H9 (cell line): ENCODE results near the gene CEP152. TPM values are rescaled to one million over a fixed set of nuclear protein-coding genes. Genes with fewer than 3 reads are reported as not detected.

Experiments
- DNase-seq: peaks from one replicate; pipeline ENCODE4 v3.0.0-alpha.2; 2017
- H2AFZ ChIP-seq: one replicate; pipeline ENCODE4 v1.6.1; 2013; ENCODE audit warnings: mild to moderate bottlenecking, low read length, control low read depth, moderate library complexity
- H2AK5ac ChIP-seq: 2 replicates; pipeline ENCODE4 v1.6.1; 2013; ENCODE audit warnings: low read length, control low read depth, mixed read lengths; ENCODE audit not compliant: insufficient read length
- H2BK120ac ChIP-seq: one replicate; pipeline ENCODE4 v1.6.1; 2013; ENCODE audit warnings: low read depth, mild to moderate bottlenecking, low read length, control low read depth, inconsistent platforms; ENCODE audit not compliant: poor library complexity, severe bottlenecking
- H2BK12ac ChIP-seq: 2 replicates; pipeline ENCODE4 v1.6.1; 2013; ENCODE audit warnings: low read length, control low read depth, mixed read lengths, low read depth; ENCODE audit not compliant: insufficient read length
- H2BK15ac ChIP-seq: 2 replicates; pipeline ENCODE4 v1.6.1; 2013; ENCODE audit warnings: low read depth, low read length, control low read depth
- H2BK20ac ChIP-seq: one replicate; pipeline ENCODE4 v1.6.1; 2013; ENCODE audit warnings: low read depth, mild to moderate bottlenecking, low read length, control low read depth, inconsistent platforms; ENCODE audit not compliant: poor library complexity, severe bottlenecking
- H2BK5ac ChIP-seq: 2 replicates; pipeline ENCODE4 v1.6.1; 2013; ENCODE audit warnings: low read length, control low read depth, mixed read lengths; ENCODE audit not compliant: insufficient read length
- H3K14ac ChIP-seq: 2 replicates; pipeline ENCODE4 v1.6.1; 2013; ENCODE audit warnings: low read length, control low read depth; ENCODE audit not compliant: insufficient read depth
- H3K18ac ChIP-seq: 2 replicates; pipeline ENCODE4 v1.6.1; 2013; ENCODE audit warnings: low read depth, mild to moderate bottlenecking, mixed read lengths, low read length, control low read depth; ENCODE audit not compliant: insufficient read length
- H3K23ac ChIP-seq: 2 replicates; pipeline ENCODE4 v1.6.1; 2013; ENCODE audit warnings: low read length, control low read depth, mixed read lengths, low read depth; ENCODE audit not compliant: insufficient read length
- H3K23me2 ChIP-seq: 2 replicates; pipeline ENCODE4 v1.6.1; 2013; ENCODE audit warnings: low read depth, mild to moderate bottlenecking, mixed read lengths, low read length, control low read depth; ENCODE audit not compliant: insufficient read length, poor library complexity, severe bottlenecking
- H3K27ac ChIP-seq: 2 replicates; pipeline ENCODE4 v1.5.1; 2013; ENCODE audit warnings: low read length, control low read depth, mixed read lengths, low read depth; ENCODE audit not compliant: insufficient read length
- H3K27me3 ChIP-seq: 2 replicates; pipeline ENCODE4 v1.6.1; 2013; ENCODE audit warnings: low read length, control low read depth, inconsistent platforms; ENCODE audit not compliant: insufficient read depth
- H3K4ac ChIP-seq: 2 replicates; pipeline ENCODE4 v1.6.1; 2013; ENCODE audit warnings: low read depth, mild to moderate bottlenecking, control low read depth, inconsistent platforms, low read length, moderate library complexity
- H3K4me1 ChIP-seq: 2 replicates; pipeline ENCODE4 v1.6.1; 2013; ENCODE audit warnings: low read length, control low read depth, inconsistent platforms; ENCODE audit not compliant: insufficient read depth
- H3K4me2 ChIP-seq: 2 replicates; pipeline ENCODE4 v1.6.1; 2013; ENCODE audit warnings: low read length, control low read depth, mixed read lengths; ENCODE audit not compliant: insufficient read length, insufficient read depth
- H3K56ac ChIP-seq: 2 replicates; pipeline ENCODE4 v1.6.1; 2013; ENCODE audit warnings: low read depth, mild to moderate bottlenecking, mixed read lengths, low read length, control low read depth; ENCODE audit not compliant: insufficient read length
- H3K79me1 ChIP-seq: 2 replicates; pipeline ENCODE4 v1.6.1; 2013; ENCODE audit warnings: low read depth, mild to moderate bottlenecking, moderate library complexity, low read length, control low read depth, inconsistent platforms; ENCODE audit not compliant: insufficient read depth, poor library complexity, severe bottlenecking
- H3K79me2 ChIP-seq: 2 replicates; pipeline ENCODE4 v1.6.1; 2013; ENCODE audit warnings: low read length, control low read depth, inconsistent platforms; ENCODE audit not compliant: insufficient read depth
- H3K9ac ChIP-seq: 2 replicates; pipeline ENCODE4 v1.6.1; 2013; ENCODE audit warnings: low read length, control low read depth, mixed read lengths; ENCODE audit not compliant: insufficient read length; ENCODE audit errors: extremely low read depth
- H3K9me3 ChIP-seq: one replicate; pipeline ENCODE4 v1.6.1; 2013; ENCODE audit warnings: low read depth, low read length, inconsistent platforms; ENCODE audit not compliant: control insufficient read depth
- H3T11ph ChIP-seq: one replicate; pipeline ENCODE4 v1.6.1; 2013; ENCODE audit warnings: mild to moderate bottlenecking, low read length, control low read depth, inconsistent platforms
- H4K20me1 ChIP-seq: one replicate; pipeline ENCODE4 v1.6.1; 2013; ENCODE audit not compliant: control insufficient read depth, insufficient read length, insufficient read depth
- H4K5ac ChIP-seq: 2 replicates; pipeline ENCODE4 v1.6.1; 2013; ENCODE audit warnings: low read depth, mild to moderate bottlenecking, mixed read lengths, low read length, control low read depth; ENCODE audit not compliant: insufficient read length
- H4K8ac ChIP-seq: replicated peaks from 2 replicates; pipeline ENCODE4 v1.6.1; 2013; ENCODE audit warnings: low read length, control low read depth, mixed read lengths, low read depth; ENCODE audit not compliant: insufficient read length
- H4K91ac ChIP-seq: 2 replicates; pipeline ENCODE4 v1.6.1; 2013; ENCODE audit warnings: low read depth, mild to moderate bottlenecking, moderate library complexity, mixed read lengths, low read length, control low read depth; ENCODE audit not compliant: insufficient read length
- H3K27ac Mint-ChIP-seq, 3 experiments: 2 replicates in 2 of 3; 3 replicates in 1 of 3; pipeline ENCODE4 v1.8.0; 2020 to 2021; ENCODE audit warnings: mixed read lengths in 3 of 3, mild to moderate bottlenecking in 1 of 3, moderate library complexity in 1 of 3
- H3K27me3 Mint-ChIP-seq: 2 replicates; pipeline ENCODE4 v1.8.0; 2021; ENCODE audit warnings: low read depth, mild to moderate bottlenecking, moderate library complexity, mixed read lengths
- H3K36me3 Mint-ChIP-seq, 3 experiments: 2 replicates in 2 of 3; 3 replicates in 1 of 3; pipeline ENCODE4 v1.8.0; 2020 to 2021; ENCODE audit warnings: low read depth in 3 of 3, mixed read lengths in 3 of 3; ENCODE audit not compliant: insufficient read depth in 1 of 3
- H3K4me1 Mint-ChIP-seq, 2 experiments: 2 replicates each; pipeline ENCODE4 v1.8.0; 2020; ENCODE audit warnings: mixed read lengths in 2 of 2
- H3K4me3 Mint-ChIP-seq, 2 experiments: 2 replicates in 1 of 2; 3 replicates in 1 of 2; pipeline ENCODE4 v1.8.0; 2020 to 2021; ENCODE audit warnings: mild to moderate bottlenecking in 2 of 2, mixed read lengths in 2 of 2, moderate library complexity in 1 of 2
- H3K9me3 Mint-ChIP-seq, 2 experiments: 2 replicates in 1 of 2; 3 replicates in 1 of 2; pipeline ENCODE4 v1.8.0; 2020; ENCODE audit warnings: mild to moderate bottlenecking in 2 of 2, mixed read lengths in 2 of 2, moderate library complexity in 1 of 2
- CTCF ChIP-seq: fragments of 200-600 bp; sonication (generic); conservative IDR thresholded peaks from 3 replicates; pipeline ENCODE4 v1.8.0; 2021; ENCODE audit warnings: antibody characterized with exemption, mild to moderate bottlenecking
- WGBS: extraction: QIAGEN DNeasy Blood & Tissue Kit; methylation state at CpG from one replicate; pipeline ENCODE4 v1.1.7; 2013; ENCODE audit warnings: missing lambda C conversion rate, low lambda C conversion rate, mixed read lengths; ENCODE audit not compliant: insufficient read length; ENCODE audit errors: extremely low coverage; 5-methylcytosine and 5-hydroxymethylcytosine counted together
- total RNA-seq: library from RNA; stranded (reverse); gene quantifications from 2 replicates; pipeline ENCODE4 v1.2.1, GENCODE V29; 2021

The CEP152 gene
- total RNA-seq, 1 experiment from 2014 or later: 10.9 TPM

- Histone ChIP-seq H2BK120ac (no peak overlapping the region), H3K27ac (no peak overlapping the region), H4K91ac (no peak overlapping the region), H2AK5ac (no peak overlapping the region), H3K79me2 (no peaks in the 10 kb centered on the region), H4K8ac (no peak overlapping the region), H2BK5ac (no peak overlapping the region), H3K14ac (no peak overlapping the region), H2AFZ (no peak overlapping the region), H3K23me2 (no peaks in the 10 kb centered on the region), H2BK12ac (no peak overlapping the region), H3K4me2 (no peak overlapping the region), H3K79me1 (no peaks in the 10 kb centered on the region), H3K27me3 (no peaks in the 10 kb centered on the region), H3K18ac (no peak overlapping the region), H2BK20ac (no peak overlapping the region), H3K9ac (no peak overlapping the region), H3K4me1 (no peaks in the 10 kb centered on the region), H3K23ac (no peak overlapping the region), H4K5ac (no peak overlapping the region), H3K9me3 (no peaks in the 10 kb centered on the region), H4K20me1 (no peaks in the 10 kb centered on the region), H3K56ac (no peak overlapping the region), H3T11ph (no peak overlapping the region), H2BK15ac (no peak overlapping the region), H3K4ac (no peak overlapping the region)
- Mint-ChIP-seq H3K27me3 (no peaks in the 10 kb centered on the region), H3K9me3 (no peaks in the 10 kb centered on the region), H3K36me3 (no peaks in the 10 kb centered on the region), H3K4me3 (no peak overlapping the region), H3K27ac (no peak overlapping the region), H3K4me1 (0 out of 4 replicates have a peak, but pooled peaks cover 2 to 3% of the 10 kb centered on the region in 2 experiments)
- DNase-seq: no peak
- WGBS: no CpG with 5 or more reads among the region's 6 CpGs
- no peak for TF ChIP-seq CTCF
Observed at GRCh38 chr15:48695827-48696573, 114.9 kb downstream of the CEP152 start.
